ENCODE measurements around the gene ADARB2.

DNA sequence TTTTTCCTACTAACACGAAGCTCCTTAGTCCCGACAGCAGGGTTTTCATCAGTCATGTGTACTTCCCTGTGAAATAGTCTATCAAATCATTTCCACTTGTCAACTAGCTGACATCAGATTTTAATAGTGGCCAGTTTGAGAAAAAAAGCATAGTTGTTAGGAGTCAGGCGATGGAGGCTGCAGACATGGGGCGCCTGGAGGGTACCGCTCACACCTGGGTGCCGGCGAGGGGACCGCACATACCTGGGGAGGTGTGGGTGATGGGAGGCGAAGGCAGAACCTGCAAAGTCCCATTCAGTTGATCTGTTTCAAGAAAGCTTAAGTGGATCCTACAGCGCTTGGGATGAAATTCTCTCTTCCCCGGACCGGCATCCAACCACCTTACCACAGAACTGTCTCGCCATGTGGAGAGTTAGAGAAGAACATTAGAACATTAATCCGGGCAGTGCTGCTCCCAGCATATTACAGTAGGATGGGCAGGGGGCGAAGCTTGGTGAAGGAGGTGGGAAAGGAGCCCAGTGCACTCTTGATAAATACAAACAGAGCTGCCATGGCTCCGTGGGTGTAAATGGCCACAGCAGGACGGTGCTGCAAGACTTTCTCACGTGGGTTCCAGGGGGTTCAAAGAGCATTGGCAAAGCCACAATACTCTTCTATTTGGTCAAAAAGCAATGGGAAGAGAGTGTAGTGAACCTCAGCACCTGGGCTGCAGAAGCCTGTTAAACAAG lies 24.2 kb downstream of the ADARB2 start:
- TF ChIP-seq, protein P1, sequence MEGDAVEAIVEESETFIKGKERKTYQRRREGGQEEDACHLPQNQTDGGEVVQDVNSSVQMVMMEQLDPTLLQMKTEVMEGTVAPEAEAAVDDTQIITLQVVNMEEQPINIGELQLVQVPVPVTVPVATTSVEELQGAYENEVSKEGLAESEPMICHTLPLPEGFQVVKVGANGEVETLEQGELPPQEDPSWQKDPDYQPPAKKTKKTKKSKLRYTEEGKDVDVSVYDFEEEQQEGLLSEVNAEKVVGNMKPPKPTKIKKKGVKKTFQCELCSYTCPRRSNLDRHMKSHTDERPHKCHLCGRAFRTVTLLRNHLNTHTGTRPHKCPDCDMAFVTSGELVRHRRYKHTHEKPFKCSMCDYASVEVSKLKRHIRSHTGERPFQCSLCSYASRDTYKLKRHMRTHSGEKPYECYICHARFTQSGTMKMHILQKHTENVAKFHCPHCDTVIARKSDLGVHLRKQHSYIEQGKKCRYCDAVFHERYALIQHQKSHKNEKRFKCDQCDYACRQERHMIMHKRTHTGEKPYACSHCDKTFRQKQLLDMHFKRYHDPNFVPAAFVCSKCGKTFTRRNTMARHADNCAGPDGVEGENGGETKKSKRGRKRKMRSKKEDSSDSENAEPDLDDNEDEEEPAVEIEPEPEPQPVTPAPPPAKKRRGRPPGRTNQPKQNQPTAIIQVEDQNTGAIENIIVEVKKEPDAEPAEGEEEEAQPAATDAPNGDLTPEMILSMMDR (IDR thresholded peaks at IDR 0.05; ENCODE audit: low read depth, low read length, poor library complexity, severe bottlenecking) = no peak
- no peak for TF ChIP-seq EZH2phosphoT487 (IDR thresholded peaks at IDR 0.05; ENCODE audit: borderline replicate concordance, low read length)

All from DOHH2 (cell line).